ENCODE measurements around the gene DHX36.
A peak's percentile ranks its signal among the peaks of the same experiment; 100 is the strongest.

DHX36 gene

GRCh38 chr3:154285221-154285620, 39.1 kb downstream of the DHX36 start:
- no peak for DNase-seq (ENCODE audit: insufficient read length, low spot score)
- no peak for FAIRE-seq

- DNase-seq (ENCODE audit: insufficient read length, low spot score) (no peak), FAIRE-seq (no peak)
Measured at GRCh38 chr3:154280161-154280560, 44.1 kb downstream of the DHX36 start.

- FAIRE-seq (no peak), DNase-seq (ENCODE audit: insufficient read length, low spot score) (no peak)
Measured at GRCh38 chr3:154275965-154276364, 48.3 kb downstream of the DHX36 start.

- no peak for DNase-seq (ENCODE audit: insufficient read length, low spot score)
- FAIRE-seq = no peak
Measured at GRCh38 chr3:154275292-154275691, 49.0 kb downstream of the DHX36 start.

- DNase-seq (ENCODE audit: insufficient read length, low spot score) = no peak
- no peak for FAIRE-seq
Measured at GRCh38 chr3:154274348-154274747, 49.9 kb downstream of the DHX36 start.

- FAIRE-seq = no peak
- no peak for DNase-seq (ENCODE audit: insufficient read length, low spot score)
Measured at GRCh38 chr3:154273381-154273780, 50.9 kb downstream of the DHX36 start.

GRCh38 chr3:154254527-154254926, 69.8 kb downstream of the DHX36 start:
- FAIRE-seq = no peak

GRCh38 chr3:154252759-154253638, 71.3 kb downstream of the DHX36 start:
- FAIRE-seq (peak; percentile 96), DNase-seq (ENCODE audit: insufficient read length, low spot score) (peak; percentile 38)

More at GRCh38 chr3:154254527-154254926, 69.8 kb downstream of the DHX36 start:
- DNase-seq (ENCODE audit: insufficient read length, low spot score) = no peak

- no peak for DNase-seq (ENCODE audit: insufficient read length, low spot score)
- FAIRE-seq = no peak
Measured at GRCh38 chr3:154251610-154252009, 72.7 kb downstream of the DHX36 start.

- DNase-seq (ENCODE audit: insufficient read length, low spot score) (no peak), FAIRE-seq (no peak)
Measured at GRCh38 chr3:154250291-154250690, 74.0 kb downstream of the DHX36 start.

GRCh38 chr3:154247806-154248415, 76.4 kb downstream of the DHX36 start:
- no peak for DNase-seq (ENCODE audit: insufficient read length, low spot score)
- no peak for FAIRE-seq

- no peak for FAIRE-seq
Measured at GRCh38 chr3:154244644-154245043, 79.6 kb downstream of the DHX36 start.

GRCh38 chr3:154243353-154243752, 80.9 kb downstream of the DHX36 start:
- no peak for DNase-seq (ENCODE audit: insufficient read length, low spot score)

More at GRCh38 chr3:154244644-154245043, 79.6 kb downstream of the DHX36 start:
- no peak for DNase-seq (ENCODE audit: insufficient read length, low spot score)

GRCh38 chr3:154242766-154243165, 81.5 kb downstream of the DHX36 start:
- no peak for FAIRE-seq
- DNase-seq (ENCODE audit: insufficient read length, low spot score) = no peak

More at GRCh38 chr3:154243353-154243752, 80.9 kb downstream of the DHX36 start:
- FAIRE-seq = no peak

- no peak for DNase-seq (ENCODE audit: insufficient read length, low spot score)
- FAIRE-seq = no peak
Measured at GRCh38 chr3:154241496-154241895, 82.8 kb downstream of the DHX36 start.

GRCh38 chr3:154240235-154240634, 84.1 kb downstream of the DHX36 start:
- FAIRE-seq (no peak), DNase-seq (ENCODE audit: insufficient read length, low spot score) (no peak)

- DNase-seq (ENCODE audit: insufficient read length, low spot score) (no peak), FAIRE-seq (no peak)
Measured at GRCh38 chr3:154236331-154236730, 88.0 kb downstream of the DHX36 start.

- no peak for DNase-seq (ENCODE audit: insufficient read length, low spot score)
- no peak for FAIRE-seq
Measured at GRCh38 chr3:154235330-154235729, 89.0 kb downstream of the DHX36 start.

GRCh38 chr3:154229217-154229590, 95.1 kb downstream of the DHX36 start:
- FAIRE-seq (no peak), DNase-seq (ENCODE audit: insufficient read length, low spot score) (no peak)

GRCh38 chr3:154228561-154229216, 95.6 kb downstream of the DHX36 start:
- FAIRE-seq = no peak
- no peak for DNase-seq (ENCODE audit: insufficient read length, low spot score)

GRCh38 chr3:154227531-154227930, 96.8 kb downstream of the DHX36 start:
- FAIRE-seq (no peak), DNase-seq (ENCODE audit: insufficient read length, low spot score) (no peak)

GRCh38 chr3:154225536-154225935, 98.8 kb downstream of the DHX36 start:
- no peak for DNase-seq (ENCODE audit: insufficient read length, low spot score)
- no peak for FAIRE-seq

Measured in GM19239 (cell line).